Erythroblast (primary cell): Measurements from ENCODE around the gene FERMT3.

Source experiments
- GATA1 ChIP-seq: IDR thresholded peaks from 2 replicates; pipeline ENCODE4 v1.6.1; 2011; ENCODE audit warnings: low read depth, mild to moderate bottlenecking, control low read depth, low read length, moderate library complexity
- POLR2A ChIP-seq: IDR thresholded peaks from 2 replicates; pipeline ENCODE4 v1.6.1; 2011; ENCODE audit warnings: mild to moderate bottlenecking, low read length

DNA sequence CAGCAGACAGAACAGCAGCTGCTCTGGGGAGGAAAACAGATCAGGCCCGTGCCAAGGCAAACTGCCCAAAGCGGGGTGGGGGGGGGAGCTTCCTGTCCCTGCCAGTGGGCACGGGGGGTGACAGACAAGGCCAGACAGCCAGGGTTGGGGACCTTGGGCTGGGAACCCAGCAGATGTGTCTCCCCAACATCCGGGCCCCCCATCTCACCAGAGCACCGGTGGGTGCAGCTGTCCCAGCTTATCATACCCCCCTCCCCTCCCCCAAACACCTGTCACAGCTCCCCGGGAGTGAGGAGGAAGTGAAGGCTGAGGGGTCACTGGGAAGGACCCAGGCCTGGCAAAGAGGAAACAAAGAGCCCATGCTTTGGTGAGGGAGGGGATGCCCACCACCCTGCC, 38.9 kb downstream of the FERMT3 start:
- no peak for TF ChIP-seq POLR2A
- TF ChIP-seq GATA1: no peak
